SKM-1 (cell line): ENCODE results near the gene SDK1.
A peak's percentile ranks its signal among the peaks of the same experiment; 100 is the strongest.
"Not testable (repeated sequence)": the region's sequence is repeated elsewhere in the genome, so short reads cannot be mapped to it uniquely, and the experiment has no call there.

Experiments
- DNase-seq: peaks from one replicate; lab custom pipeline; 2025; ENCODE audit not compliant: unreplicated experiment; lab: John Stamatoyannopoulos, UW

SDK1 gene

GRCh38 chr7:3643091-3643490, 342.0 kb downstream of the SDK1 start:
- DNase-seq = no peak

DNA sequence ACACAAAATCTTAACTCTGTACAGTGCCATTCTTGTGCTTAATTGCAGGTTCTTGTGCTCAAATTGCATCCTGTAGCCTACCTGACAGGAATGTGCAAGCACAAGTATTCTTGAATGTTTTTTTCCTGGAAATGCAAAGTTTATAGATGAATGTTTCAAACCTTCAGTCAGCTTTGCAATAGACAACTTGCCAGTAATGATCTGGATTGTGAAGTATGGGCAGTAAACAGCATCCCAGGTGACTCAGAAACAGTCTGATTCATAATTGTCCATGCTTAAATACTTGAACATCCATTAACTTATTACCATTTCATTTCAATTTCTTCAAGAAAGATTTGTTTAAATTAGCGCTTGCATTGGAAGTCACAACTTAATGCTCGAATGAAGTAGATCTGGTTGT, 347.2 kb downstream of the SDK1 start:
- no peak for DNase-seq

GRCh38 chr7:3649250-3649649, 348.2 kb downstream of the SDK1 start:
- DNase-seq = no peak

DNA sequence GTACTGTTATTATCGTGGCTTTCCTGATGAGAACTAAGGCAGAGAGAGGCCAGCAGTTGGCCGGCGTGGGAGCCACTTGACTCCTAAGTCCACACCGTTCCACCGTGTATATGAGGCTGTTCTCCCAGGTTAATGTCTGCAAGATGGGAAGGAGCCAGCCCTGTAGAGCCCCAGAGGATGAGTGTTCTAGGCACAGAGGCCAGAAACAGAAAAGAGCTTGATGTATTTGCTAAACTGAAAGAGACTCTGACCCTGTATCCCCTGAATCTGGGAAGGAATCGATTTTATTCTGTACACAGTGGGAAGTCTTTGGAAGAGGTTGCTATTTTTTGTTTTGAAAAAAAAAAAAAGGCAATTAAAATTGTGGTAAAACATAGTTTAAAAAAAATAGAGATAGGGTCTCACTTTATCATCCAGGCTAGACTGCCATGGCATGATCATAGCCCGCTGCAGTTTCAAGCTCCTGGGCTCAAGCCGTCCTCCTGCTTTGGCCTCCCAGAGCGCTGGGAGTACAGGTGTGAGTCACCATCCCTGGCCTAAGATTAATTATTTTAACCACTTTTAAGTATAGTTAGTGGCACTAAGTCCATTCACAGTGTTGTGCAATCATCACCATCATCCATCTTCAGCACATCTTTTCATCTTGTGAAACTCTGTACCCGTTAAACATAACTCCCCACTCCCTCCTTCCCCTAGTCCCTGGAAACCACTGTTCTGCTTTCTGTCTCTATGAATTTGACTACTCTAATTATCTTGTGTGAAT, 348.8 kb downstream of the SDK1 start:
- DNase-seq = peak; percentile 13

- DNase-seq = no peak
Observed at GRCh38 chr7:3650844-3651243, 349.8 kb downstream of the SDK1 start.

DNA sequence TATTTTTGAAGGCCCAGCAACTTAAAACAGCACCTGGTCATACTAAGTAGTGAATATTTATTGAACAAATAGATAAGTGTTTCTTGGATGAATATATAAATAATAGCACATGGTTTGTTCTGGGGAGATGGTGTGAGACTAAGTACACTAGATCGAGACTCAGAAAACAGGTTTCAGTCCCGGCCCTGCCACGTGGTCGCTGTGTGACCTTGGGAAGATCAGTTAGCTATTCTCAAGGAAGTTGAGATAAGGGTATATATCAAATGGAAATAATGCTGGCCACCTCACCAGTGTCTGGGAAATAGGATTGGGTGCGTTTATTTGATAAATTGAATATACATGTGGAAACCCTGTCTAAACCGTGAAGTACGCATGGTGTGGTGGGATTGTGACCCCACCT, 354.6 kb downstream of the SDK1 start:
- no peak for DNase-seq

DNA sequence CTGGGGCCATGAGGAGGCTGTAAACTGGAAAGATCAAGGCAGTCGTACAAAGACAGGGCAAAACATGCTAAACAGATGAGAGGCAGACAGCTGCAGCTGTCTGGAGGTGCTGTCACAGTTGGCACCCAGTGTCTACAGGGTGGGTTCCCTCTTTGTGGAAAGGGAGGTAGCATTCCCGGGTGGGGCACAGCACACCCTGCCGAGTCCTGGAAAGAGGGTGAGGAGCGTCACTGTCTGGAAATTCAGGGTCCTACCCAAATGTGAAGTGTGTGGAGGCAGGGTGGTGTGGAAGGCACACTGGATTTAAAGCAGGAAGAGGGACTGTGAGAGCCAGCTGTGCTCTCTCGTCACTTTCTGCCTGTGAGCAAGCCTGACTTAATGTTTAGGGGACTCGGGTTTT, 356.2 kb downstream of the SDK1 start:
- no peak for DNase-seq

- no peak for DNase-seq
Observed at GRCh38 chr7:3668743-3669142, 367.7 kb downstream of the SDK1 start.

DNA sequence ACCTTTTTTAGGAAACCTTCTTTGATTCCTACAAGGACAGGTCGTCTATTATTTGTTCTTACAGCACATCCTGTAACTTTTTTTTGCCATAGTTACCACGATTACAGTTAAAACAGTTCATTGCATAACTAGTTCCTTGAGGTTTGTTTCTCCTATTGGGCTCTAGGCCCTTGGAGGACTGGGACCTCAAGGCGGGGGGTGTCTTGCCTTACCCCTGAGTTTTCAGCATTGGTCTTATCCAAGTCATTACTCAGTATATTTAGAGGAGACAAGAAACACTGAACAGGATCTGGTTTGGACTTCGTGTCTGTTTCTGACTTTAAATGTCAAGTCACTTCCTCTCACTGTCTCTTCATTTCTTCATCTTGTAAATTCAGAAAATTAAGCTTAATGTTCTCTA, 369.8 kb downstream of the SDK1 start:
- peak; percentile 52 for DNase-seq

DNA sequence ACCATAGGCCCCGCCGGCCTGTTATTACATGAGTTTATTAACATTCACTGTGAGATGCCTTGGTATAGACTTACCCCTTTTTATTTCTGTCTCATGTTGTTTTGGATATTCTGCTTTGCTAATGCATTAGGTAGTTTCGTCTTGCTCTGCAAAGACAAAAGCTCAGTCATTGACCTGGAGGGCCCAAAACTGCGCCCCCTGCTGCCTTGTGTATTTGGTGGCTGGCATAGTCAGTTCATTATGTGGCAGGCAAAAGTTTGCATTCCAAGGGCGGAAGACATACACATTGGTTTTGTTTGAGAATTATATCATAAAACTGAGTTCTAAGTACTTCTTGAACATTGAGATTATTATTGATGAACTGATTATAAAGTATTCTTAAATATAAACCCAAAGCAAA, 372.5 kb downstream of the SDK1 start:
- no peak for DNase-seq

GRCh38 chr7:3678314-3678810, 377.3 kb downstream of the SDK1 start:
- DNase-seq = no peak

DNA sequence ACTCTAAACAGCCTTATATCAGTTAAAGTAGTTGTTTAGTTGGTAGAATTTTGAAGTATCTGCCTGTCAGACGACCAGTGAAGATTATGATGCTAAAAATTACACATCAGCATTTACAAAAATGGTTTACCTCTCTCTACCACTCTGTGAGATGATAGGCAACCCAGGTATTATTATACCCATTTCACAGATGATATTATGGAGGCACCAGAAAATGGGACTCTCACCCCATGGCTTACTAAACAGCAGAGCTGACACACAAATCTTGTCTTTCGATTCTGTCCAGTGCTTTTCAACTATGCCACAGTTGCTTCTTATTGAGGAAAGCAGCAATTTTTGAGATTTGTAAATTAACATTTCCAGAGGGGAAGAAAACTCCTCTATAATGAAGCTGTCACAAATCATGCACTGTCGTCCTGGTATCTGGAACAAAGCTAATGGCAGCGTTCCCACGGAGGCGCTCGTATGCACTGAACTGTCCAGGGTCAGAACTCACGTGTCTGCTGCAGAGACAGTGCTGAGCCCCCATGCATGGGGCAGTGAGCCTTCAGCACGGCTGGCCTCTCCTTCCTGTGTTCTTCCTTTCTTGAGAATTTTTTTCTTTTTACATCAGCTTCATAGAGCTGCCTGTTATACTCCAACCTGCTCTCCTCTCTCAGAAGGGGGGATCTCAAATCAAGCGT, 381.1 kb downstream of the SDK1 start:
- DNase-seq = no peak

DNA sequence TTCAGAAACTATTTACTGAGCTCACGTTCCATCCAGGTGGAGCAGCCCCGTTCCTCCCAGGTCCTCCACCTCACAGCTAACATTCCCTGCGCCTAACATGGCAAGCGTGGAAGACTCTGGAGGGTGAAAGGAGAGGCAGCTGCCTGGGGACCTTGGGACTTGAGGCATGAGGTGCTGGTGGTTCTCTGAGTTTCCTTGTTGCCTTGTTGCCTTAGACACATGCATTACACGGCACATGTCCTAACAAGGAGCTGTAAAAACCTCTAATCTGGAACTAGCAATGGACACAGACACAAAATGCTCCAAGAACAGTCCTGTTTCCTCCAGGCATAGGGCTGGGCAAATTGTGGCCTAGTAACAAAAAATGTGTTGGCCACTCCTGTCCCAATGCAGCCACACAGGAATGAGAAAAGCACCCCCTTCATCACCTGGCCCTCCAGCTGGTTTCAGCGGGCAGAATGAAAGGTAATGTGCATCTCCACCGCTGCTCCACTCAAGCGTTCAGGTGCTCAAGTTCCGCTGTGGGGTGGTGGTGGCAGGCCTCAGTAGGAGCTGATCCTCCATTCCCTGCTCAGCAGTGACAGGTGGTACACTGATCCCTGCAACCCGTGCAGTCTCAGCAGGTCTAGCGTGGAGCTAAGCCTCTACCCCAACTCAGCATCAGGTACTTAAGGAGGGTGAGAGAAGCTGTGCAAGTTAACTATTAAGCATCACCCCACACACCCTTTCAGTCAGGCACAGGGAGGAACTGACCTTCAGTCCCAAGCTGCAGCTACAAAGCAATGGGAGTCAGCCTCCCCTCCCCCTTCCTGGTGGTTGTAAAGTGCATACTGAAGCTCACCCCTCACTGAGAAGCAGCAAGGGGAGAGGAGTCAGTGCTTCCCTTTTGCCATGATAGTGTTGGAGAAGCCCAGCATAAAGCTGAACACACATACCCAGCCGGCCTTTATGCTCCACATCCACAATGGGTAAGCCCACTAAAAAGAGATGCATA, 382.8 kb downstream of the SDK1 start:
- no peak for DNase-seq

- no peak for DNase-seq
Observed at GRCh38 chr7:3688071-3688470, 387.0 kb downstream of the SDK1 start.

GRCh38 chr7:3688842-3689241, 387.8 kb downstream of the SDK1 start:
- no peak for DNase-seq

GRCh38 chr7:3691478-3692158, 390.6 kb downstream of the SDK1 start:
- DNase-seq = no peak

DNA sequence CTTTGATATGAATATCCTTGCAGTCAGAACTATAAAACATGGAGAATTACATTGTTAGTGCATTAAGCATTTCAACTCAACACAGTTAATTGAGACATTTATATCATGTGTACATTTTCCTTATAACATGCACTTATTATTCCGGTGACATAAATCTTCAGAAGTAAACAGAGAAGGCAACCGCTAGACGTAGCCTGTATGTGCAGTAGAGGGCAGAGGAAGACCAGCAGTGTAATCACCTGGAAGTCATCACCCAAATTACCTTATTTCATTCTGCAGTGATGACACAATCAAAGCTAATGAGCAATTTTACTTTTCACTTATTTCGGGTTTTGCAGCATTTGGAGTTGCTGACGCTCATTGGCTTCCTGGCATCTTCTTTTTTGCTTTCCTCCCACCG, 394.6 kb downstream of the SDK1 start:
- no peak for DNase-seq

GRCh38 chr7:3696113-3696512, 395.1 kb downstream of the SDK1 start:
- DNase-seq = no peak

DNA sequence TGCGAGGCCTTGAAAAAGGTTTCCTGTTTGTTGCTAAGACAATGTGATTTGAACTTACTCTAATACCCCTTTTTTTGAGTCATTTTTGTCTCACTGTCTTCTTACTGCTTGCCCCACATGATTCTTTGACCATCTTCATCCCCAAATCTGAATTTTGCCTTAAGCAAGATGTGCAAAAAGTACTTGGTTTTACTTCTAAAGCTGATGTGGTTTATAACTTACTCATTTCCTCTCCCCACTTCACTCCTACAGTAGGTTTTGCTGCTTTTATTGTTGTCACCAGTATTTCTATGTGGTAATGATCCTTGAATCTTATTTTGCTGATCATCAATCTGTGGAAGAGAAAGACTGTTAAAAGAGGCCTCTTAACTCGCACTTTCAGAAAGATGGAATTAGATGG, 396.4 kb downstream of the SDK1 start:
- DNase-seq = no peak

DNA sequence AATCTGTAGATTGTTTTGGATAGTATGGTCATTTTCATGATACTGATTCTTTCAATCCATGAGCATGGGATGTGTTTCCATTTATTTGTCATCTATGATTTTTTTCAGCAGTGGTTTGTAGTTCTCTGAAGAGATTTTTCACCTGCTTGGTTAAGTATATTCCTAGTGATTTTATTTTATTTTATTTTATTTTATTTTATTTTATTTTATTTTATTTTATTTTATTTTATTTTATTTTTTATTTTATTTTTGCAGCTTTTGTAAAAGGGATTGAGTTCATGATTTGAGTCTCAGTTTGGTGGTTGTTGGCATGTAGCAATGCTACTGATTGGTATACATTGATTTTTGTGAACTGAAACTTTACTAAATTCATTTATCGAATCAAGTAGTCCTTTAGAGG, 404.2 kb downstream of the SDK1 start:
- no peak for DNase-seq

- not testable (repeated sequence) for DNase-seq
Observed at GRCh38 chr7:3706091-3706490, 405.0 kb downstream of the SDK1 start.
